Jurkat, Clone E6-1 (cell line): ENCODE measurements around the gene C1orf159.
A peak's percentile ranks its signal among the peaks of the same experiment; 100 is the strongest.
"Not testable (repeated sequence)": the region's sequence is repeated elsewhere in the genome, so short reads cannot be mapped to it uniquely, and the experiment has no call there.

Experiments used
- DNase-seq: peaks from one replicate; pipeline ENCODE4 v3.0.0-alpha.2; 2011; ENCODE audit warnings: low read depth, low spot score
- H3K4me3 ChIP-seq: 2 replicates; pipeline ENCODE4 v1.5.1; 2011; ENCODE audit warnings: mild to moderate bottlenecking, low read length, control low read depth, moderate library complexity

The C1orf159 gene

GRCh38 chr1:1152431-1152830 lies 36.5 kb upstream of the C1orf159 start:
- not testable (repeated sequence) for H3K4me3 ChIP-seq, DNase-seq

- no peak overlapping the region for H3K4me3 ChIP-seq
- DNase-seq, result no peak
Measured at GRCh38 chr1:1151306-1151705, 35.4 kb upstream of the C1orf159 start.

GRCh38 chr1:1150100-1150499 lies 34.2 kb upstream of the C1orf159 start:
- no peak overlapping the region for H3K4me3 ChIP-seq
- no peak for DNase-seq

- H3K4me3 ChIP-seq, result no peak overlapping the region
- no peak for DNase-seq
Measured at GRCh38 chr1:1149416-1149815, 33.5 kb upstream of the C1orf159 start.

- DNase-seq, result no peak
- H3K4me3 ChIP-seq, result no peak overlapping the region
Measured at GRCh38 chr1:1148569-1148968, 32.7 kb upstream of the C1orf159 start.

- no peak for DNase-seq
- no peak overlapping the region for H3K4me3 ChIP-seq
Measured at GRCh38 chr1:1148061-1148460, 32.2 kb upstream of the C1orf159 start.

- no peak for DNase-seq
- H3K4me3 ChIP-seq, result no peak overlapping the region
Measured at GRCh38 chr1:1146596-1146995, 30.7 kb upstream of the C1orf159 start.

- no peak overlapping the region for H3K4me3 ChIP-seq
- no peak for DNase-seq
Measured at GRCh38 chr1:1146026-1146425, 30.1 kb upstream of the C1orf159 start.

GRCh38 chr1:1145547-1145914 lies 29.6 kb upstream of the C1orf159 start:
- H3K4me3 ChIP-seq, result no peak overlapping the region
- no peak for DNase-seq

GRCh38 chr1:1144843-1145546 lies 29.1 kb upstream of the C1orf159 start:
- no peak overlapping the region for H3K4me3 ChIP-seq
- no peak for DNase-seq

GRCh38 chr1:1144122-1144842 lies 28.4 kb upstream of the C1orf159 start:
- peak overlapping the region; percentile 29 for H3K4me3 ChIP-seq
- peak; percentile 79 for DNase-seq

GRCh38 chr1:1143636-1144035 lies 27.7 kb upstream of the C1orf159 start:
- H3K4me3 ChIP-seq, result no peak overlapping the region
- DNase-seq, result no peak

GRCh38 chr1:1142844-1143243 lies 27.0 kb upstream of the C1orf159 start:
- no peak overlapping the region for H3K4me3 ChIP-seq
- no peak for DNase-seq

GRCh38 chr1:1142352-1142751 lies 26.5 kb upstream of the C1orf159 start:
- not testable (repeated sequence) for DNase-seq, H3K4me3 ChIP-seq

GRCh38 chr1:1141911-1142250 lies 26.0 kb upstream of the C1orf159 start:
- DNase-seq, result no peak
- no peak overlapping the region for H3K4me3 ChIP-seq

GRCh38 chr1:1141244-1141910 lies 25.5 kb upstream of the C1orf159 start:
- no peak overlapping the region for H3K4me3 ChIP-seq
- DNase-seq, result peak; percentile 74

- DNase-seq, result no peak
- no peak overlapping the region for H3K4me3 ChIP-seq
Measured at GRCh38 chr1:1140673-1141072, 24.8 kb upstream of the C1orf159 start.

GRCh38 chr1:1137256-1138045 lies 21.6 kb upstream of the C1orf159 start:
- H3K4me3 ChIP-seq, result peak overlapping the region; percentile 16

GRCh38 chr1:1136547-1137230 lies 20.8 kb upstream of the C1orf159 start:
- no peak for DNase-seq
- H3K4me3 ChIP-seq, result no peak overlapping the region

More at GRCh38 chr1:1137256-1138045, 21.6 kb upstream of the C1orf159 start:
- DNase-seq, result peak; percentile 41
